Retina (tissue), 1 donor: ENCODE measurements around the gene FBXL7.

Source experiments
- DNase-seq: peaks from one replicate; pipeline ENCODE4 v3.0.0-alpha.2; 2016

The FBXL7 gene

DNA sequence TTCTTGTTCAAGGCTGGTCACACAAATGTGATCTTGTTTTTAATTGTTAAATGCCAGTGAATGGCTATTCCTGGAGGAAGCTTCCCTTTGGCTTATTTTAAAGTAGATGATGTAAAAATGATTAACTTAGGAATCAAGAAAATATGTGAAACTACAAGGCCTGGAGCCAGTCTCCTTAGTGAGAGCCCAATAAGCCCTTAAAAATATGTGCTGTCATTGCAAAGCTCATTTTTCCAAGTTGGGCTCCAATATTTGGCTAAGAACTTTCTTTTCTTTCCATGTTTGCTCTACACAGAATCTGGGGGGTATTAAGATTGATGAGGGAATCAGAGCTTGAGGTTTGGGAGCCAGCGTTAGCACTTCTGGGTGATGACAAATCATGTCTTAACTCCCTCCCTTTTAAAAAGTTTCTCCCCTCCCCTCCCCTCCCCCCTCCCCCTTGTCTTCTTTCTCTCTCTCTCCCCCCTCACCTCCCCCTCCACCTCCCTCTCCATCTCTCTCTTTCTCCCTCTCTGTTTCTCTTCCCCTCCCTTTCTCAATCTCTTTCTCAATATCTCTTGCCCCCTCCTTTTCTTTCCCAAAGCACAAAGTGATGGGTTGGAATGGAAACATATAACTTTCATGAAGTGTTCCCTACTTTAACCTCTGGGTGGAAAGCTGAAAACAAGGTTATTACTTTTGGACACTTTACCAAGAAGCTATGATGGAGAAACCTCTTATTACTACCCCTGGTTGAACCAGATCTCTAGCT, 86.0 kb downstream of the FBXL7 start:
- DNase-seq: no peak

DNA sequence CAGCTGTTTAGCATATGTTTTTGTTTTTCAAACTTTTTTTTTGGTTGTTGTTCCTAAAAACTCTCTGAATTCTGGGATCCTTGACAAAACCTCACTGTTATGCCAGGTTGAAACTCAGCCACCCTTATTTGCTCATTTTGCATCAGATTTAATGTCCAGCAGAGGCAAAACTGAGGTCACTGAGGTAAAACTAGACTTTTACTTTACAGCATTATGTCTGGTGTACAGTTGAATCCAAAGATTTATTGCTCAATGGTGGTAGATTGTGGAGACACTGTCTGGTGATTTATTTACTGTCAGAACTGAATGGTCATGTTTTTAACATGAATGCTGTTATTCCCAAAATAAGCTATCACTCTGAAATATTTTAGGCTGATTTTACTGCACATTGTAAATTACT, 87.9 kb downstream of the FBXL7 start:
- DNase-seq: no peak

DNA sequence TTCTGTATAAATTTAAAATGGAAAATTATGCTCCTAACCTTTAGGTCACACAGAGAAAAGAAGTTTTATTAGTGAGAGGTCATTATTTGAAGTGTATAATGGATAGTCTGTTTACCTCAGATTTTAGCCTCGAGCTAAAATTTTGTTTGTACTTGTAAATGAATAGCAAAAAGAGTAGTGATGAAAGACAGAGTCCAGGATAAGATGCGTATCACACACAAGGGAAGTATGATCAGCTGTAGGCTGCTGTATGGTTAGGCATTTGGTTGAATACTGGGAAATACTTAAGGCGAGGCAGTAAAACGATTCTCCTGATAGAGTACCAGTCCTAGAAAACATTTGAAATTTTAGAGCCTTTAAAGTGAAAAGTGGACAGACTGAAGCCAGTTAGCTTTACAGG, 92.7 kb downstream of the FBXL7 start:
- no peak for DNase-seq

DNA sequence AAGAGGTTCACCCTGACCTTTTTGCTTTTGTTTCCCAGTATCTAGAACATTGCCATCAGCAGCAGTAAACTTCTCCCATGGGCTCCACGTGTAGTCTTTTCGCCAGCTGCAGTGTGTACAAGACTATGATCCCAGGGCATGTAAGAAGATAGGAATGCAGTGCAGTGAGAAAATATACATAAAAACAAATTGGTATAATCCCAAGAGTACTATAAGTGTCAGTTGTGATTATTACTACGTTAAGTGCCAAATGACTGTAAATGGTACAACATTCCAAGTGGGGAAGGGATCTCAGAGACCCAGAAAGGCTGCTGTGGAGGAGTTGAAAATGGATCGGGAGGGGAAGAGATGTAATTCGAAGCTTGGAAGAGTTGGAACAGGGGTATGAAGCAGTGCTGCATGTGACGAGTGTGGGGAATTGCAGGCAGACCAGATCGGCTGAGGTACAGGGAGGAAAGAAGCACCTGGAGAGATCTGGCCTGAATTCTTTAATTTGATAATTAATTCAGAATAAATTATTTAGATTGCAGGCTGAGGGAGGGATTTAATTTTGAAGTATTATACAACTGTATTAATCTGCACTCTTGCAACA, 95.1 kb downstream of the FBXL7 start:
- no peak for DNase-seq

DNA sequence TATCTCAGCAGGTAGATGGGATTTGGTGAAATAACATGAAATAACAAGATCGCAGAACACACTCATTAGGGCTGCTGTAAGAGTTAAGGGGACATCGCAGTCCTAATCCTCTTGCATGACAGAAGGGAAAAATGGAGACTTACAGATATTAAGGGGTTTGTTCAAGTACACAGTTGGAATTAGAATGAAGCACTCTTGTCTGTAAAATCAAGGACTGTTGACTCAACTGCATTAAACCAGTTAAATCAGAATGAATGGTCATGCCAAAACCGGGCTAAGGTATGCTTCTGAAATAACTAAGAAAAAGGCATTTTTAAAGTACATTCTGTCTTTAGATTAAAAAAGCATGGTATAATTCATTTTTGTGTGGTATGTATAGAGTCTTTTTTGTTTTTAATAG, 95.9 kb downstream of the FBXL7 start:
- no peak for DNase-seq

DNA sequence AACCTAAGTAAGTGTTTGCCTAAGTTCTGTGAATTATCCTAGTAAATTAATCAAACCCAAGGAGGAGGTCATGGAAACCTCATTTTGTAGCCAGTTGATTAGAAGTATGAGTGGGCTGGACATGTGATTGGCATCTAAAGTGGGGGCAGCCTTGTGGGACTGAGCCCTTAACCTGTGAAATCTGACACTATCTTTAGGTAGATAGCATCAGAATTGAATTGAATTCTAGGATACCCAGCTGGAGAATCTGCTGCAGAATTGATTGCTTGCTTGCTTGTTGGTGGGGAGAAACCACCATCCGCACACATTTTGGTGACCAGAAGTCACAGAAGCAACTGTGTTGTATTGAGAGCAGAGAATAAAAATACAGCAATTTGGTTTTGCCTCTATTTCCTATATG, 97.0 kb downstream of the FBXL7 start:
- DNase-seq: no peak

DNA sequence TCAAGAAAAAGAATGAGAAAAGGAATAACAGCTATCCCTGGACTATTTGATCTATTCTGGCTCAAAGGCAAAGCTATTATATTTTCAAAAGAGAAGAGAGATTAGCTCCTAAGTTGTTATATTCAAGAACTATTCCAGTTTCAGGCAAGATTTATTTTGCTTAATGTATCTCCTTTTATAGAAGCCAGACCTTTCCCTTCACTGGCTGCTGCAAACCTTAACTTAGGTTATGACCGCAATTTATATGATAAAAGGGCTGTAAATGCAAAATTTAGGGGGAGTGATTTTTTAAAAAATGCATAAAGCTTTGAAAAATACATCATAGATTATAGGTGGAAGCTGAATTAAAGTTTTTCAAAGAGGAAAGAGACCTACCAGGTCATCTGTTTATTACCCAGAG, 97.8 kb downstream of the FBXL7 start:
- DNase-seq: no peak

DNA sequence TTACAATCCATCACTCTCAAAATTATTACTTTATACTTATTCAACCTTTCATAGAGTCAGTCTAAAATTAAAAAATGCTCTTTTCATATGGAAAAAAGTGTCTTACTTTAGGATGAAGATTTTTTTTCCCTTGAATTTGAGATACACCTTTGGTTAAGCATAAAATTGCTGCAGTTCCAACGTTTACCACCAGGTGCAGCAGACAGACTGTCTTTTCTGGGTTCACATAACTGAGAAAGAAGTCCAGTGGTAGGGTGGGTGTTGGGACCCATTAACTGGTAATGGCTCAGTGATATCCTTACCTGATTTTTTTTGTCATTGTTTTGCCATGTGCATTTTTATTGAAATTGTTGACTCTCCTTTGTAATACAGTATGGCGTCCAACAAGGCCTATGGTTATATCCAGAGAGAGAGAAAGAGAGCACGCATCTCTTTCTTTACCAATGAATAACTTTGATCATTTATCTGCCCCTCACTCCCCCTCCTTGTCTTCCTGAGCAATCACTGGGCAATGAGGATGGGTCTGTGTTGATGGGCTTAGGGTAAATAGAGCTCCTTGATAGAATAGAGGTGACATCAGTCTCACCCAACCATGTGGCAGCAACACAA, 98.4 kb downstream of the FBXL7 start:
- DNase-seq: no peak

DNA sequence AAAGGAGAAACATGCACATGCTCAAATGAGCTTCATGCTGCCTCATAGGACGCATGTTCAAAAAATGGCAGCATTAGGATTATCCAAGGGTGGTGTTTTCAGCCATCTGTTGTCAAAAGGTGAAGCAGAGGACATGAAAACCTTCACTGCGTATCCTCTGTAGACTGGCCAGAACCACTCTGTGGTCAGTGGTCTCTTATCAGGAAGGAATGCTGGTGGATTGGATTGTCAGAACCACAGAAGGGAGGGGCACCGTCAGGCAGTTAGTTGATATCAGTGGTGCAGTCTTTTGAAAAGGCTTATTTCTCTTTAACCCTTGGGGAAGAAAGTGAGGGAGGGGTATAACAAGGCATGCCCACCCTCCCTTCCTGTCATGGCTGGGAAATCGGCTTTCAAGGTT, 100.1 kb downstream of the FBXL7 start:
- no peak for DNase-seq

DNA sequence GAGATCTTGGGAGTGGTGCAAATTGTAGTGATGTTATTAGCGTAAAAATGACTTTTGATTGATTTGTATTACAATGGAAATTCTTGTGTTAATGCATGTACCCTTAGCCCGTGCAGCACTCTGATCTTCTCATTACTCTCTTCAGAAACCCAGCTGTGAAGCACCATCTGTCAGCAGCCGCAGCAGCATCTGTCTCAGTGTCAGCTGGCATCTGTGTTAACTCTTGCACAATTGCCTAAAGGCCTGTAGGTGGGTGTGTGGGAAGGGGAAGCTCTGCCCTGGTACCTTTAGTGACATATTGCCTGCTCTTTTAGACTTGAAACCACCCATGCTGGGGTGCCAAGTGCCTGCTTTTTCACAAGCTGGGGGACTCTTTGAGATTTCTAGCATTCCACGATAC, 101.3 kb downstream of the FBXL7 start:
- peak; percentile 71 for DNase-seq

DNA sequence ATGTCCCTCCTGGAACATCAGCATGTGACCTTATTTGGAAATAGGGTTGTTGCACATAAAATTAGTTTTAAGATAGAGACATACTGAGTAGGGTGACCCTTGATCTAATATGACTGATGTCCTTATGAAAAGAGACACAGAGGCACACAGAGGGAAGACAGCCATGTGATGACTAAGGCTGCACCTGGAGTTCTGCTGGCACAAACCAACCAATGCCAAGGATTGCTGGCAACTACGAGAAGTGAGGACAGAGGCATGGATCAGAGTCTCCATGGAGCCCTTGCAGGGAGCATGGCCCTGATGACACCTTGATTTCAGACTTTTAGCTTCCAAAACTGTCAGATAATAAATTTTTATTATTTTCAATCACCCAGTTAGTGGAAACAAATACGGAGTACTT, 101.9 kb downstream of the FBXL7 start:
- no peak for DNase-seq

DNA sequence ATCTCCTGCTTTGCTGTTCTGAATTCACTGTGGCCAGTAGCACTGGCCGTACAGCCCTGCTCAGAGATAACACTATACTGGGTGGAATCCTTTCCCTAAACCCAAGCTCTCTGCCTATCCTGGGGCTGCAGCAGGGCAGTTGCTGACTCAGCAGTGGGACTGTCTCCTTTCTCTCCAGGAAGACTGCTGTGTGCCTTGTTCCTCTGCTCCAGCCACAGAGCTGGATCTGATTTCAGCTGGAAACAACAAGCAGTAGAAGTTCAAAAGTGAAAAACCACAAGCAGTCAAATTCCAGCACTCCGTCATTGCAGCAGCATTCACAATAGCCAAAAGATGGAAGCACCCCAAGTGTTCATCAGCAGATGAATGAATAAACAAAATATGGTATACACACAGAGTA, 105.0 kb downstream of the FBXL7 start:
- DNase-seq: no peak

DNA sequence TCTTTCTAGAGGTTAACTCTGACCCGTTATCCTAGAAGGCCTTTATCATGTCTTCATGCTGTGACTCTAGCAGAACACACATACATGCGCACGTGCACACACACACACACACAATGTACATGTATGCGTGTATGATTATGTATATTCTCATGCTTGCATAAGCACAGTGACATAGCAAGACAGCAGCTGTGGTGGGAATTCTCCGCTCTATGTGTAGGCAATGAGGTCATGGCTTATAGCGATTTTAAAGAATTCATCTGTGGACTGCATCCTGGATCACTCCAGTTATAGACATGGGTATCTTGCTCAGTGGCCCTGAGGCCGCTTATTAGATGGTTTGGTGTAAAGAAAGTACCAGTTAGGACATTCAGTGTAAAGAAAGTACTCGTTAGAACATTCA, 106.2 kb downstream of the FBXL7 start:
- DNase-seq: peak; percentile 44

DNA sequence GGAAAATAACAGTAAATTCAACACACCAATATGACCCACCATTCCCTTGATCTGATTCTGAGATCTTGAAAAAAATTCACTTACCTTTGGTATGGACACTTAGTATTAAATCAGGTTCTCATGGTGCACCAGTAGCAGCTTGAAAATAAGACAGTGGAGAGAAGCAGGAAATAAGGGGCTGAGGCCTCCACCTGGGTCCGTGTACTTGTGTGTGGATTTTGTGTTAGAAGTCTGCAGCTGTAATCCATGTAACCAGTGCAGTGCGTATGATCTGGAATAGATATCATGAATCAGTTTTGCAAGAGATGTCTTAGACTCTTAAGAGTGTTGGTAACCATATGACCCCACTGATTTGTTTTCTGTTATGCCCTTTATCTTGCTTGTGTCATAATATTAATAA, 107.1 kb downstream of the FBXL7 start:
- no peak for DNase-seq

DNA sequence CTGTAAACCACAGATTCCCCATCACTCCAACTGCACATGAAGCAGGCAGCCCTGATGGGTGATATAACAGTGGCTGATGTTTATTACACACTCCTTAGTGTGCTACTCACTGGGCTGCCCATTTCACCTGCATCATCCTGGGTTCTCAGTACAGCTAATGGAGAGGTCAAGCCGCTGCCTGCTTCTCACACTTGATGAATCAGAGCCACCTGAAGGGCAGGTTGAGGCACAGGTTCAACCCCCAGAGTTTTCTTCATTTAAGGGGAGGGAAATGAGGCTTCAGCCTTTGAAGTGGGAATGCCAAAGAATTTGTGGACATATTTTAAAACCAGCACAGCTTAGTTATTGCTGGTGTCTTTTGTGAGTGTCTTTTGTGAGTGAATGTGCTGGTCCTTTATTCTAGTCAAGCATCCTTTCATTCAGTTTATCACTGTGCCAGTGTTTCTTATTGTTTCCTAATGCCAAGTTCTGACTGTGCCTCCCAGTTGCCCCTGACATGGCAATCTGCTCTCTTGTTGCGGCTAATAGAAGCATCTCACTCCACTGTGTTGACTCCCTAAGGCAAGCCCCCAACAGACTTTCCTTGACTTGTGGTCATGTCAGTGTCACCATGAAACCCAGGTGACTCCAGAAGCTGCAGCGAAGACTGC, 109.2 kb downstream of the FBXL7 start:
- DNase-seq: no peak

DNA sequence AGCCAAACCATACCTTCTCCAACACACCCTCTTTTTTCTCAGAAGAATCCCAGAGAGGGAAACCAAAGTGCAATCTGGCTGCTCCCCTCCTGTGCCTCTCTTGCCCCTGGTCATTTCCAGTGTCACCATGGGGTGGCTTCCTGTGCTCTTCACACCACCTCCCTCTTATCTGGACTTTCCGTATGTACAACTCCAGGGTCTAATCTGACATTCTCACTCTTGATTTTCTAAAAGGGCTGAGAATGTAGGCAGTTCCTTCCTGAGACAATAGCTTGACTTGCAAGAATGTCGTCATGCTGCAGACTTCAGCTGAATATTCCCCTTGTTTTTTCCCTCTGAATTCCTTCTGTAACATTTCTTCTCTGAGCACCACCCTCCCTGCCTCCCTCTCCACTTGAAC, 110.2 kb downstream of the FBXL7 start:
- DNase-seq: no peak

DNA sequence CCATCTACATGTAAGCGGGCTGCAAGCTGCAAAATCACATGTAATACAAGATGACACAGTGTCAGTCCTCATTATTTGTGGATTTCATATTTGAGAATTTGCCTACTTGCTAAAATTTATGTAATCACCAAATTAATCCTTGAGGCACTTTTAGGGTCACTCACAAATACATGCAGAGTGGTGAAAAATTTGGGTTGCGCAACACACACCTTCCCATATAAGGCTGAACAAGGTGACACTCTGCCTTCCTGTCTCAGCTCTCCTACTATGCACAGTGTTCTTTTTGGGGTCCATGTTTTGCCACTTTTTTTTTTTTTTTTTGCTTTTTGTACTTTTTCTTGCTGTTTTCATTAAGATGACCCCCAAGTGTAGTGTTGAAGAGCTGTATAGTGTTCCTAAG, 111.0 kb downstream of the FBXL7 start:
- no peak for DNase-seq

DNA sequence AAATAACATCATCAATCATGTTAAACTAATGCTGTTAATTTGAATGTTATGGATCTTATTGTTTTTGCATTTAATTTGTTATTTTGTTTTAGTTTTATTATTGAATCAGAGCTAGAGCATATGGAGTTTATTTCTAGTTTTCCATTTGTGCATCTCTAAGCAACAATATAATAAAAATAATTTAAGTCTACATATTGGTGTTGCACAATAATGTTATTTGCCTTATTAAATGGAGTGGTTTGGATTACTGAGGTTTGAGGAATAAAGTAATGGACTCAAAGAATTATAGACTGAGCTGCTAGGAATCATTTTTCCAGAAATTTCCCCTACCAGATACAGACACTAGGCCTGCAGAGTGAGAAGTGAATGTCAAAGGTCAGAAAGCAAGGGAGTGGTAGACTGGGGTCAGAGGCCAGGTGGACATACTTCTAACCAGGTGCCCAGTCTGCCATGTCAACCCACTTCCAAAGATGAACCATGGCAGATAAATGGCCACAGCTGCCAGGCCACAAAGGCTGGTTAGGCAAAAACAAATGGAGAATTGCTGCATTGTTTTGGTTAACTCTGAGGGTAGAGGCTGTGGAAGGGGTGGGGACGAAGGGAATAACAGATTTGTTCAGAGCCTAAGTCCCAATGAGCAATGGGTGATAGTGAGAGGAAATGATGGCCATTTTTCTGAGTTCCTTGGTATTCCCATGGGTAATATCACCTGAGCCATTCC, 113.1 kb downstream of the FBXL7 start:
- no peak for DNase-seq

DNA sequence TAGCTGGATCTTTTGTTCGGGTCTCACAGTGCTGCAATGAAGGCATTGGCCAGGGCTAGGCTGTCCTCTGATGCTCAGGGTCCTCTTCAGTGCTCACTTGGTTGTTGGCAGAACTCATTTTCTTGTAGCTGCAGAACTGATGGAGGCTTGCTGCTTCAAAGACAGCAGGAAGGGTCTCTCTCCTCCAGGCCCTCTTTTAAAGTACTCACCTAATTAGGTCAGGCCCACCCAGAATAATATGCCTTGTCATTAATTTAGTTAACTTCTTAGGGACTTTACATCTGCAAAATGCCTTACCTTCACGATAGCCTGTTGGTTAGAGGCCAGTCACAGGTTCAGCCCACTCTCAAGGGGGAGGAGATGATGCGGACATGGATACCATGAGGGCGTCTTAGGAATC, 114.7 kb downstream of the FBXL7 start:
- no peak for DNase-seq

DNA sequence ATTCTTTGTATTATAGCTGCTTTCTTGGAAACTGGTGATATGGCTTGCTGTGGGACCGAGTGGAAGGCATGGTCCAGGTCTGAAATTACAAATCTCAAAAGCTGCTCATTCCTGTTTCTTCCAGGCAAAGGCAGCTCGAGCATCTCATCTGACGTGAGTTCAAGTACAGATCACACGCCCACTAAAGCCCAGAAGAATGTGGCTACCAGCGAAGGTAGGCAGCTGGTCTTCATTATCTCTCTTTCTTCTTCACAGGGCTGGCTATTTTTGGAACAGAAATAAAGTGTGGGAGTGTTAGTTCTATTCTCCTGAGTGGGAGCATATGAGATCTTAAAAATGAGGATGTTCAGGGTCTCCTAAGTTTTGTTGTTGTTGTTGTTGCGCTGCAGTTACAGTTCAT, 115.9 kb downstream of the FBXL7 start:
- no peak for DNase-seq

DNA sequence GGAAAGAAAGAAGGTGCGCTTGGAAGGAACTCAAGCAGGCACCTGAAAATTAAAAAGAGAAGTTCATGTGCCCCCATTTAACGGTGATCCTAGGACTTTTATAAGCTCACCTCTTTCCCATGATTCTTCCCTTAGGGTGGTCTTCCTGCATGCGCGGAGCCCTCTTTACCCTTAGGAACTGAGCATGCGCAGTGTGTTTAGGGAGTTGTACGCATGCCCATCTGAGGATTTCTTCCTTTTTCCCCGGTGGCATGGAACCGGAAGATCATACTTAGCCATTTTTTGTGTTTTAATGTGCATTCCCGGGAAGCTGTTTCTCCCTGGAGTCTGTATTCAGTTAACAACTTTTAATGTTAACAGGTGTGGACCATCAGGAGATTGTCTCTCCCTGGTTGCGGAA, 119.0 kb downstream of the FBXL7 start:
- DNase-seq: no peak

DNA sequence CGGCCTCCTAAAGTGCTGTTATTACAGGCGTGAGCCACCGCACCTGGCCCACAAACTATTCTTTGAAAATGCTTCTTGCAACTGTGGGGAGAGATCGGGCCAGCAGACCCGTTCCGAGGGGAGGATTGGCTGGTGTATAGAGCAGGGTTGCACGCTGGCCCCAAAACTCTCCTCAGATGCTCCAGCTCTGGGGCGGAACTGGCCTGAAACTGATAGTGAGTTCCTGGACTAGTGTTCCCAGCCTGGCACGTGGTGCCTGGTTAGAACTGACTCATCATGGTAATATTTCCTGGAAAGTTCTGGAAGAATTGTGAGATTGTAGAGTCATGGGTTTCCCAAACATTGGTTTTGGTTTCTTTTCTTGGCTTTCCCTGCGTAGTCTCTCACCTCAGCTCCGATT, 120.5 kb downstream of the FBXL7 start:
- DNase-seq: no peak

DNA sequence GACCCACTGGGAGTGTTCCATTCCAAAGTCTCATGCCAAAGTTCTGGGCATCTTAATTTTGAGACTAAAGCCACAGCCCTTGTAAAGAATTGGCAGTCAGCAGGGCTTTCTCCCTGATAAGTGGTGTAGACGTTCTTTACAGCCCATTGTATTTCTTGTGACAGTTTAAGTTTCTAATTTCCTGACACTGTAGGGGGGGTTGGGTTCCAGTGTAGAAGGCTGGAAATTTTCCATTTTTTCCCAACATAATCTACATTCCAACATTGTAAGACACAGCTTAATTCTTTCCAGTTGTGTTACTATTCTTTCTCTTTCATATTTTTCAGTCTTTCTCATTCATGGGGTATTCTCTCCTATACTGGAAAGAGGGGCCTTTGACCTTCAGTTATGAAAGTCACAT, 121.1 kb downstream of the FBXL7 start:
- DNase-seq: no peak

DNA sequence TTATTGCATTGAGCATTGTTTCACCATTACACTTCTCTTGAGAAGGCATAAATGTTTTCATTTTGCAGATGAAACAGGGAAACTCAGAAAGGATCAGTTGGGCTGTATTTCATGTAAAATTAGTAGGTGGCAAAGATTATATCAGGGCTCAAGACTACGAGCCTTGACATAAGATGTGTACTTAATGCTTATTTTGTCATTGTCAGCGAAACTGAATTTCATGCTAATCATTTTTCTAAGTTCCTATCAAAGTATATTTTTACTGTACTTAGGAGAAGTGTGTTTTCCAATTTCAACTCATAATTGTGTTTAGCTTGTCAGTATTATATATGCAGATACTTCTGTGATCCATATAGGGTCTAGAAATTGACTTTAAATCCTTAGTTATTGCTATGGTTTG, 123.8 kb downstream of the FBXL7 start:
- no peak for DNase-seq
